Measurements from ENCODE around the gene PDCL3.

The PDCL3 gene

DNA sequence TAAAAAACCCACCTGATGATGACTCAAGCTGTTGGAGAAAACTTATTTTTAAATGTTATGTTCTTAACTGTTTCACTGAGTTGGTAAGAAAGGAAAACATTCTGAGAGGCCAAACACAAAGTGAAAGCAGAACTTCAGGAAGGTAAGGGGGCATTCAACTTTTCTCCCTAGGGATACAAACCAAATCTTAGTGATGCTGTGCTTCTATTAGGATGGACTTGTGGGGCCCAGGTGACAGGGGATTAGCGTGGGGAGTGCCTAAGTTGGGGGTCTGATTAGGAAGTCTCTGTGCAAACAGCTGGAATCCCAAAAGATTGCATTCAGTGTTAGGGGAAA, 18.5 kb downstream of the PDCL3 start:
- H3K27ac ChIP-seq (ENCODE audit: insufficient read depth, low read length, poor library complexity, severe bottlenecking): peak overlapping the region; percentile 72
- no peaks in the 10 kb centered on the region for H3K9me3 ChIP-seq (ENCODE audit: control insufficient read depth, low read length)
- DNase-seq: no peak
- peaks cover 18% of the 10 kb centered on the region for H3K4me1 ChIP-seq (ENCODE audit: control insufficient read depth, insufficient read depth, low read length, poor library complexity, severe bottlenecking)
- H3K36me3 ChIP-seq (ENCODE audit: control insufficient read depth, insufficient read depth, low read length): no peaks in the 10 kb centered on the region
- peak overlapping the region; percentile 2 for H3K4me3 ChIP-seq (ENCODE audit: insufficient read depth, low read depth, low read length, poor library complexity, severe bottlenecking)
- H3K27me3 ChIP-seq (replicated peaks; ENCODE audit: control insufficient read depth, insufficient read depth, low read length, poor library complexity, severe bottlenecking): no peaks in the 10 kb centered on the region

DNA sequence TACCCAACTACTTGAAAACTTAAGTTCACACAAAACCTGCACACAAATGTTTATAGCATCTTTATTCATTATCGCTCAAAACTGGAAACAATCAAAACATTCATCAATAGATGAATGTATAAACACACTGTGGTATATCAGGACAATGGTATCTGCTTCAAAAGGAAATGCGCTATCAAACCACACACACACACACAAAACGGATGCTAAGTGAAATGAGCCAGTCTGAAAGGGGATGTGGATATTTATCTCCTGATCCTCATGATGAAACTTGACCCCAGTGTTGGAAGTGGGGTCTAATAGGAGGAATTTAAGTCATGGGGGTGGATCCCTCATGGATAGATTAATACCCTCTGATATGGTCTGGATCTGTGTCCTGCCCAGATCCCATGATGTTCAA, 22.0 kb downstream of the PDCL3 start:
- peaks cover 22% of the 10 kb centered on the region for H3K4me1 ChIP-seq (ENCODE audit: control insufficient read depth, insufficient read depth, low read length, poor library complexity, severe bottlenecking)
- H3K36me3 ChIP-seq (ENCODE audit: control insufficient read depth, insufficient read depth, low read length): no peaks in the 10 kb centered on the region
- H3K27me3 ChIP-seq (replicated peaks; ENCODE audit: control insufficient read depth, insufficient read depth, low read length, poor library complexity, severe bottlenecking): no peaks in the 10 kb centered on the region
- H3K9me3 ChIP-seq (ENCODE audit: control insufficient read depth, low read length): no peaks in the 10 kb centered on the region
- no peak for DNase-seq
- H3K4me3 ChIP-seq (ENCODE audit: insufficient read depth, low read depth, low read length, poor library complexity, severe bottlenecking): no peak overlapping the region
- H3K27ac ChIP-seq (ENCODE audit: insufficient read depth, low read length, poor library complexity, severe bottlenecking): no peak overlapping the region

DNA sequence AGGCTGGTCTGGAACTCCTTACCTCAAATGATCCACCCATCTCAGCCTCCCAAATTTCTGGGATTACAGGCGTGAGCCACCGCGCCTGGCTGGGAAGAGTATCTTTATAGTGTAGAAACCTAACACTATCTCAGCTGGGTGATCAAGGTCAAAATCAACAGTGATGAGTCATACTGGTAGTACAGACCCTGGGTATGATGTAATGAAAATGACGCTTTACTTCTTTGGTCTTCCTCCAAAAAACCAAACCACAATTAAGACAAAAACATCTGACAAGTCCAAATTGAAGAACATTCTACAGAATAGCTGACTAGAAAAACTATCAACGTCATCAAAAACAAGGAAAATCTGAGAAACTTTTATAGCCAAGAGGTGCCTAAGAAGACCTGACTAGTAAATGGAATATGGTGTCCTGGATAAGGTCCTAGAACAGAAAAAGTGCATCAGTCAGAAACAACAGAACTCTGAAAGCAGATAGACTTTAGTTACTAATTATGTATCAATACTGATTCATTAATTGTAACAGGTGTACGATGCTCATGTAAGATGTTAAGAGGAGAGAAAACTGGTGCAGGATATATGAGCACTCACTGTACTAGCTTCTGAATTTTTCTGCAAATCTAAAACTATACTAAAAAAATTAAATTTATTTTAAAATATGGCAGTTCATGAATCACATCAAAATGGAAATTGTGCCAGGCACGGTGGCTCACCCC, 25.4 kb downstream of the PDCL3 start:
- H3K4me1 ChIP-seq (ENCODE audit: control insufficient read depth, insufficient read depth, low read length, poor library complexity, severe bottlenecking): peaks cover 8% of the 10 kb centered on the region
- H3K9me3 ChIP-seq (ENCODE audit: control insufficient read depth, low read length): no peaks in the 10 kb centered on the region
- H3K27ac ChIP-seq (ENCODE audit: insufficient read depth, low read length, poor library complexity, severe bottlenecking): peak overlapping the region; percentile 42
- peak in 1 of 3 donors; percentile 9 for DNase-seq
- H3K36me3 ChIP-seq (ENCODE audit: control insufficient read depth, insufficient read depth, low read length): no peaks in the 10 kb centered on the region
- H3K27me3 ChIP-seq (replicated peaks; ENCODE audit: control insufficient read depth, insufficient read depth, low read length, poor library complexity, severe bottlenecking): no peaks in the 10 kb centered on the region
- H3K4me3 ChIP-seq (ENCODE audit: insufficient read depth, low read depth, low read length, poor library complexity, severe bottlenecking): no peak overlapping the region

DNA sequence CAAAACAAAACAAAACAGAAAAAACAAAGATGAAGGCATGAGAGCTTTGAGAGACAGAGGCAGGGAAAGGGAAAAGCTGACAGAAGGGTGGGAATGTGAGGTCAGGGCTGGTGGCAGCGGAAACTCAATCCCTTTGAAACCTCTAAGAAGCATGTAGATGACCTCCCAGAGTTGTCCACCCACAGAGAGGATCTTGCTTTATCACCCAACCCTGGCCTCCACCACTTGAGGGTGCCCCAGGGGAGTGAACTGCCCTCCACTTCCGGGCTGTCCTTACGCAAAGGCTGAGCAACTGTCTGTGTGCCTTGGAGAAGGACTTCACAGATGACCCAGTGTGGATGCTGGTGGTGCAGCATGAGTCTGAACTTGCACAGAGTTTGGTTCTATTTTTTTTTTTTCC, 26.7 kb downstream of the PDCL3 start:
- Histone ChIP-seq H3K9me3 (ENCODE audit: control insufficient read depth, low read length) (no peaks in the 10 kb centered on the region), H3K36me3 (ENCODE audit: control insufficient read depth, insufficient read depth, low read length) (no peaks in the 10 kb centered on the region), H3K4me1 (ENCODE audit: control insufficient read depth, insufficient read depth, low read length, poor library complexity, severe bottlenecking) (peaks cover 8% of the 10 kb centered on the region), H3K4me3 (ENCODE audit: insufficient read depth, low read depth, low read length, poor library complexity, severe bottlenecking) (no peak overlapping the region), H3K27ac (ENCODE audit: insufficient read depth, low read length, poor library complexity, severe bottlenecking) (no peak overlapping the region), H3K27me3 (replicated peaks; ENCODE audit: control insufficient read depth, insufficient read depth, low read length, poor library complexity, severe bottlenecking) (no peaks in the 10 kb centered on the region)
- no peak for DNase-seq

DNA sequence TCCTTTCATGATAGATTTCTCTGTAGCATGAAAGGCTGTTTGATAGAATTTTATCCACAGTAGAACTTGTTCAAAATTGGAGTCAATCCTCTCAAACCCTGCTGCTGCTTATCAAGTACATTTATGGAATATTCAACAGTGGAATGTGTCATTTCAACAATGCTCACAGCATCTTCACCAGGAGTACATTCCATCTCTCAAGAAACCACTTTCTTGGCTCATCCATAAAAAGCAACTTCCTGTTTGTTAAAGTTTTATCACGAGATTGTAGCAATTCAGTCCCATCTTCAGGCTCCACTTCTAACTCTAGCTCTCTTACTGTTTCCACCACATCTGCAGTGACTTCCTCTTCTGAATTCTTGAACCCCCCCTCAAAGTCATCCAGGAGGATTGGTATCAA, 29.4 kb downstream of the PDCL3 start:
- Histone ChIP-seq H3K27me3 (replicated peaks; ENCODE audit: control insufficient read depth, insufficient read depth, low read length, poor library complexity, severe bottlenecking) (no peaks in the 10 kb centered on the region), H3K36me3 (ENCODE audit: control insufficient read depth, insufficient read depth, low read length) (no peaks in the 10 kb centered on the region), H3K4me3 (ENCODE audit: insufficient read depth, low read depth, low read length, poor library complexity, severe bottlenecking) (no peak overlapping the region), H3K27ac (ENCODE audit: insufficient read depth, low read length, poor library complexity, severe bottlenecking) (no peak overlapping the region), H3K9me3 (ENCODE audit: control insufficient read depth, low read length) (no peaks in the 10 kb centered on the region), H3K4me1 (ENCODE audit: control insufficient read depth, insufficient read depth, low read length, poor library complexity, severe bottlenecking) (peaks cover 4% of the 10 kb centered on the region)
- no peak for DNase-seq

DNA sequence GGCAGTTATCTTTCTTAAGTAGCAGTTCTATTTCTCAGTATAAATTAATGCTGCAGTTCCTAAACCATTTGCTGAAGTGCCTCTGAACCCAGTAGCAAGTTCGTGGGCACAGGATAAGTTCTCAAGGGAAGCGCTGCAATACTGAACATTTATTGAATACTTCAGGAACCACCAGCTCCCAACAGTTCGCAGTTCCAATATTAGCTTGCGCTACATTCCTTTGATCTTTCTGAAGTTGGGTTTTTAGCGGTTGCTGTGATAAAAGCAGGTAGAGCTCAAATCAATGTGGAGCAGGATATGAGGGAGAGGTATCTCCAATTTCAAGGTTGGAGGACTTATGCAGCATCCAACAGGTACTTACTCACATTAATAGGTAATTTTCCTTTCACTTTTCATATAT, 33.7 kb downstream of the PDCL3 start:
- Histone ChIP-seq H3K27me3 (replicated peaks; ENCODE audit: control insufficient read depth, insufficient read depth, low read length, poor library complexity, severe bottlenecking) (no peaks in the 10 kb centered on the region), H3K4me1 (ENCODE audit: control insufficient read depth, insufficient read depth, low read length, poor library complexity, severe bottlenecking) (no peaks in the 10 kb centered on the region), H3K9me3 (ENCODE audit: control insufficient read depth, low read length) (no peaks in the 10 kb centered on the region), H3K36me3 (ENCODE audit: control insufficient read depth, insufficient read depth, low read length) (no peaks in the 10 kb centered on the region), H3K27ac (ENCODE audit: insufficient read depth, low read length, poor library complexity, severe bottlenecking) (no peak overlapping the region), H3K4me3 (ENCODE audit: insufficient read depth, low read depth, low read length, poor library complexity, severe bottlenecking) (no peak overlapping the region)
- no peak for DNase-seq

DNA sequence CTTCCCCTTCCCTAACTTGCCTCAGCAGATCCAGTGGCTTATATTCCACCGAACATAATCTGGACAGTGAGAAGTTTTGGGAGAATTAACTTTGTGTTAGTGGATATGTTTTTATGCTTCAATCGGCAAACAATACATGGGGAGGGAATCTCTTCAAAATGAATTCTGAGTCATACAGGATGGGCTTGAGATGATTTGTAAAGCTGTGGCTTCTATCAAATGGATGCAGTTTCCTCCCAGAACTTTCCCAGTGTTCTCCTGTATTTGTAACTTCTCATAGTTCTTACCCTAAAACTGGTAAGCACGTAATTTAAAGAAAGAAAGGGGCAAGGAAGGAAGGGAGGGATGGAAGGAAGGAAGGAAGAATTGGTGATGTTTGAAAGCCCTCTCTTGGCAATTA, 36.8 kb downstream of the PDCL3 start:
- Histone ChIP-seq H3K27ac (ENCODE audit: insufficient read depth, low read length, poor library complexity, severe bottlenecking) (no peak overlapping the region), H3K36me3 (ENCODE audit: control insufficient read depth, insufficient read depth, low read length) (no peaks in the 10 kb centered on the region), H3K4me1 (ENCODE audit: control insufficient read depth, insufficient read depth, low read length, poor library complexity, severe bottlenecking) (no peaks in the 10 kb centered on the region), H3K9me3 (ENCODE audit: control insufficient read depth, low read length) (no peaks in the 10 kb centered on the region), H3K27me3 (replicated peaks; ENCODE audit: control insufficient read depth, insufficient read depth, low read length, poor library complexity, severe bottlenecking) (no peaks in the 10 kb centered on the region), H3K4me3 (ENCODE audit: insufficient read depth, low read depth, low read length, poor library complexity, severe bottlenecking) (no peak overlapping the region)
- no peak for DNase-seq

DNA sequence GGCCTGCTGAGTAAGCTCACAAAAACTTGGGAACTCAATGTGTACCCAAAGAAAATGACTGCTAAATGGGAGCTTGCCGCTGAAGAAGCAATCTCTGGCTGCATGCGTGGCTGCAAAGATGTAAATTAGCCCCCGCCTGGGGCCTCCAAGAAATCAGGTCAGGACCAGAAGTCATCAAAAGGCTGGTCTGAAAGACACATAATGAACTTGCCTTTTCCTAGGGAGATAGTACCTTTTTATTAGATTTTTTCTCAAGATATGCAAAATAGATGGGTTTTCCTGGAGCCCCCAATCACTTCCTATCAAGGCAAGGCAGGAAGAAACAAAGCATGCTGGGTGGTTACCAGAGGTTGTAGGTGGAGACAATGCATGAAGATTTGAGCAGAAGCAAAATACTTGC, 38.9 kb downstream of the PDCL3 start:
- Histone ChIP-seq H3K4me3 (ENCODE audit: insufficient read depth, low read depth, low read length, poor library complexity, severe bottlenecking) (no peak overlapping the region), H3K27ac (ENCODE audit: insufficient read depth, low read length, poor library complexity, severe bottlenecking) (no peak overlapping the region), H3K36me3 (ENCODE audit: control insufficient read depth, insufficient read depth, low read length) (no peaks in the 10 kb centered on the region), H3K4me1 (ENCODE audit: control insufficient read depth, insufficient read depth, low read length, poor library complexity, severe bottlenecking) (no peaks in the 10 kb centered on the region), H3K9me3 (ENCODE audit: control insufficient read depth, low read length) (no peaks in the 10 kb centered on the region), H3K27me3 (replicated peaks; ENCODE audit: control insufficient read depth, insufficient read depth, low read length, poor library complexity, severe bottlenecking) (no peaks in the 10 kb centered on the region)
- no peak for DNase-seq

DNA sequence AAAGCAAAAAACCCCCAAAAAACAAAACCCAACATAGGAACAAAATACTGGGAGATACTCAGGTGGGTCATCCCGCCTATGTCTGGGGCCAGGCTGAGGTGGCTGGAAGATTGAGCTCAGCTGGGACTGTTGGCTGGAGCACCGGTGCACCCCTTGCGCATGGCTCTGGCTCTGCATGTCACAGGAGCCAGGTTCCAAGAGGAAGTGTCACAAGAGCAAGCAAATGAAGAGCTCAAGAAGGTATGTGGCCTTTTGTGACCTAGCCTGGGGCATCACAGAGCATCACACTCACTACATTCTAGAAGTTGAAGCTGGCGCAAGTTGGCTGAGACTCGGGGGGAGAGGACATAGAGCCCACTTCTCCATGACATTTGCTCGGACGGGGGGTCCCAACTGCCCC, 40.6 kb downstream of the PDCL3 start:
- H3K36me3 ChIP-seq (ENCODE audit: control insufficient read depth, insufficient read depth, low read length): no peaks in the 10 kb centered on the region
- H3K9me3 ChIP-seq (ENCODE audit: control insufficient read depth, low read length): no peaks in the 10 kb centered on the region
- no peak overlapping the region for H3K27ac ChIP-seq (ENCODE audit: insufficient read depth, low read length, poor library complexity, severe bottlenecking)
- no peaks in the 10 kb centered on the region for H3K4me1 ChIP-seq (ENCODE audit: control insufficient read depth, insufficient read depth, low read length, poor library complexity, severe bottlenecking)
- no peak overlapping the region for H3K4me3 ChIP-seq (ENCODE audit: insufficient read depth, low read depth, low read length, poor library complexity, severe bottlenecking)
- no peak for DNase-seq
- no peaks in the 10 kb centered on the region for H3K27me3 ChIP-seq (replicated peaks; ENCODE audit: control insufficient read depth, insufficient read depth, low read length, poor library complexity, severe bottlenecking)

DNA sequence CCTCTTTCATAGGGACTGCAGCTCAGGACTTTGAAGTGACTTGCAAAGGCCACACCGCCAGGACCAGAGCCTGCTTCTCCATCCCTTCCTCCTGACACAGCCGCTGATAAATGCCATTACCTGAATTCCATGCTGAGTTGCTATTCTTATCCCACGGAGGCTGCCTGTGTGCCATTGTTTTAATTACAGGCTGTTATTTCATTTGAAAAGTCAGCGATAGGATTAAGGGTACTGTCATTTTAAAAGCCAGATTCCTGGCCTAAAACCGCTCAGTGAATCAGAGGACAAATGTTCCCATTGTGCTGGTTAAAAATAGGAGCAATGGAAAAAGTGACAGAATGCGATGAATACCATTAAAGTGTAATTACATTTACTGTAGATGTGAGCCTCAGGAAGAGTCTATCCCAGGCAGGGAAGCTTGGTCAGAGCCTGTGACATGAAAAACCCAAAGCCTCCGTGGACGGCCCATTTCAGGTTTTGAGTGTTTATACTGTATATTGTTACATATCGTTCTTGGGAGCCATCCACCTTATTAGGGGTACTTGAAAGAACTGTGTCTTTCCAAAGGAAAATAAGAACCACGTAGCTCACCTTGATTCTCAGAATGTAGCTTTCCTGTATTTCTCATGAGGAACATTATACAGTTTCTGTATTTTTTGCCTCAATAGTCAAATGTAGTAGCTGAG, 41.3 kb downstream of the PDCL3 start:
- DNase-seq: no peak
- Histone ChIP-seq H3K9me3 (ENCODE audit: control insufficient read depth, low read length) (no peaks in the 10 kb centered on the region), H3K27me3 (replicated peaks; ENCODE audit: control insufficient read depth, insufficient read depth, low read length, poor library complexity, severe bottlenecking) (no peaks in the 10 kb centered on the region), H3K4me3 (ENCODE audit: insufficient read depth, low read depth, low read length, poor library complexity, severe bottlenecking) (no peak overlapping the region), H3K4me1 (ENCODE audit: control insufficient read depth, insufficient read depth, low read length, poor library complexity, severe bottlenecking) (no peaks in the 10 kb centered on the region), H3K27ac (ENCODE audit: insufficient read depth, low read length, poor library complexity, severe bottlenecking) (no peak overlapping the region), H3K36me3 (ENCODE audit: control insufficient read depth, insufficient read depth, low read length) (no peaks in the 10 kb centered on the region)
